Skeletal muscle tissue (tissue), 4 donors: Measurements from ENCODE around the gene STXBP2. TPM values are rescaled to one million over a fixed set of nuclear protein-coding genes. Genes with fewer than 3 reads are reported as not detected.

Experiments
- H3K27ac ChIP-seq: one replicate; pipeline ENCODE4 v1.7.0; 2013; ENCODE audit warnings: mild to moderate bottlenecking, low read depth, low read length, inconsistent platforms
- H3K27me3 ChIP-seq, 3 donors: one replicate each; pipeline ENCODE4 v1.7.0; 2013; ENCODE audit warnings: low read length in 3 of 3; ENCODE audit not compliant: control insufficient read depth in 3 of 3, insufficient read depth in 3 of 3
- H3K36me3 ChIP-seq, 3 donors: one replicate each; pipeline ENCODE4 v1.7.0; 2013; ENCODE audit warnings: low read length in 3 of 3; ENCODE audit not compliant: control insufficient read depth in 3 of 3, insufficient read depth in 3 of 3
- H3K4me1 ChIP-seq, 3 donors: one replicate each; pipeline ENCODE4 v1.7.0; 2013; ENCODE audit warnings: low read length in 3 of 3, mild to moderate bottlenecking in 3 of 3; ENCODE audit not compliant: control insufficient read depth in 3 of 3, insufficient read depth in 3 of 3
- H3K4me3 ChIP-seq, 3 donors: one replicate each; pipeline ENCODE4 v1.7.0; 2013; ENCODE audit warnings: low read length in 3 of 3
- H3K9ac ChIP-seq, 3 donors: one replicate each; pipeline ENCODE4 v1.7.0; 2013; ENCODE audit warnings: low read length in 3 of 3, mild to moderate bottlenecking in 3 of 3, moderate library complexity in 2 of 3, low read depth in 1 of 3
- H3K9me3 ChIP-seq, 3 donors: one replicate each; pipeline ENCODE4 v1.7.0; 2013; ENCODE audit warnings: low read length in 3 of 3; ENCODE audit not compliant: control insufficient read depth in 3 of 3
- total RNA-seq: library from RNA; depleted of rRNA; stranded (reverse); fragments of >200 nt; gene quantifications from one replicate; pipeline ENCODE4 v1.2.3, GENCODE V29; 2014
- donor health status: Osteomylitis.

STXBP2 gene
- total RNA-seq, 1 donor from 2014 or later: 2.6 TPM

- H3K27me3 ChIP-seq: peaks cover 9 to 34% (median 18%) of the 10 kb centered on the region in 3 donors
- H3K27ac ChIP-seq: no peak overlapping the region
- H3K9me3 ChIP-seq: no peaks in the 10 kb centered on the region
- peaks cover 15 to 29% (median 20%) of the 10 kb centered on the region in 3 donors for H3K4me1 ChIP-seq
- peaks cover 6 to 8% (median 6%) of the 10 kb centered on the region in 3 donors for H3K36me3 ChIP-seq
- H3K4me3 ChIP-seq: no peak overlapping the region
- H3K9ac ChIP-seq: no peak overlapping the region
Measured at GRCh38 chr19:7677669-7678311, 40.9 kb downstream of the STXBP2 start.

GRCh38 chr19:7678971-7679751 lies 42.3 kb downstream of the STXBP2 start:
- H3K27ac ChIP-seq: no peak overlapping the region

GRCh38 chr19:7679771-7680605 lies 43.1 kb downstream of the STXBP2 start:
- Histone ChIP-seq H3K9ac (peak overlapping the region in 2 of 3 donors; percentile 40 to 94), H3K4me1 (peaks cover 15 to 29% (median 20%) of the 10 kb centered on the region in 3 donors), H3K4me3 (peak overlapping the region; percentile 75 to 88 (median 88)), H3K9me3 (no peaks in the 10 kb centered on the region), H3K27ac (peak overlapping the region; percentile 84), H3K36me3 (peaks cover 7 to 13% (median 10%) of the 10 kb centered on the region in 3 donors), H3K27me3 (peaks cover 9 to 28% (median 14%) of the 10 kb centered on the region in 3 donors)

More at GRCh38 chr19:7678971-7679751, 42.3 kb downstream of the STXBP2 start:
- Histone ChIP-seq H3K27me3 (peaks cover 9 to 28% (median 14%) of the 10 kb centered on the region in 3 donors), H3K9me3 (no peaks in the 10 kb centered on the region), H3K9ac (no peak overlapping the region), H3K36me3 (peaks cover 7 to 13% (median 10%) of the 10 kb centered on the region in 3 donors), H3K4me1 (peaks cover 15 to 29% (median 20%) of the 10 kb centered on the region in 3 donors), H3K4me3 (peak overlapping the region in 1 of 3 donors; percentile 29)

DNA sequence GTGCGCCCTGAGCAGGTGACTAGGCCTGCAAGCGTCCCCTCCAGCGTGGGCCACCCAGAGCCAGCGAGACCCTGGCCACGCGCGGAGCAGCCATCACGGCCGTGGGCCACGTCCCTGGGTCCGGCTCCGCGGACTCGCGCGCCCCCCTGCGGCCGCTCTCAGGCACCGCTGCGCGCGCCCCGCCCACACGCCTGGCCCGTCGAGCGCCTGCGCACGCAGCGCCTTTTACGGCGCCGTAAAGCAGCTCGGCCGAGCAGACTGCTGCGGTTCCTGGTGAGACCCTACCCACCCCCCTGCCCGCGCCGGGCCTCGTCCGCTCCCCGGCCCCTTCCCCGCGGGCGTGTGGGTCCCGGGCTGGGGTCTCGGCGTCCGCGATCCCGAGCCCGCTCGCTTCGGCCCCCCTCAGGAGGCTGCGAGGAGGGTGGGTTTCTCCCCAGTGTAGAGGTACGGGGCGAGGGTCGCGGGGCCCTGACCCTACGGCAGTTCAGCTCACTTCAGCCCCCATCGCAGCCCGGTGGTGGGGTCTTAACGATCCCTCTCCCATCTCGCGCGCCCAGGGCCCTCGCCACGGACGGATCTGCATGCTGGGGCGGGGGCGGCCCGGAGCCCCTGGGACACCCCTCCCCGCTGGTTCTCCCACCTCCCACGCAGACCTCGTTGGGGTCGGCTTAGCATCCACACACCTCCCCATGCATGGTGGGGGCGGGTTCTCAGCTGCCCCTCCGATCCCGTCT lies 43.9 kb downstream of the STXBP2 start, which contains the start of gene TRAPPC5:
TSS of gene TRAPPC5 (plus strand) at position 228 of the 734 bp plus-strand sequence. CDS start 1,421 bp downstream, outside the sequence.
- Histone ChIP-seq H3K27ac (peak within 1 kb of the TSS; percentile 84), H3K4me3 (peak within 1 kb of the TSS; percentile 75 to 88 (median 88)), H3K27me3 (peaks cover 8 to 27% (median 14%) of the 10 kb centered on the region in 3 donors), H3K36me3 (peaks cover 7 to 13% (median 10%) of the 10 kb centered on the region in 3 donors), H3K4me1 (peaks cover 15 to 29% (median 20%) of the 10 kb centered on the region in 3 donors), H3K9me3 (no peaks in the 10 kb centered on the region), H3K9ac (peak within 1 kb of the TSS; percentile 89 to 97 (median 94))

DNA sequence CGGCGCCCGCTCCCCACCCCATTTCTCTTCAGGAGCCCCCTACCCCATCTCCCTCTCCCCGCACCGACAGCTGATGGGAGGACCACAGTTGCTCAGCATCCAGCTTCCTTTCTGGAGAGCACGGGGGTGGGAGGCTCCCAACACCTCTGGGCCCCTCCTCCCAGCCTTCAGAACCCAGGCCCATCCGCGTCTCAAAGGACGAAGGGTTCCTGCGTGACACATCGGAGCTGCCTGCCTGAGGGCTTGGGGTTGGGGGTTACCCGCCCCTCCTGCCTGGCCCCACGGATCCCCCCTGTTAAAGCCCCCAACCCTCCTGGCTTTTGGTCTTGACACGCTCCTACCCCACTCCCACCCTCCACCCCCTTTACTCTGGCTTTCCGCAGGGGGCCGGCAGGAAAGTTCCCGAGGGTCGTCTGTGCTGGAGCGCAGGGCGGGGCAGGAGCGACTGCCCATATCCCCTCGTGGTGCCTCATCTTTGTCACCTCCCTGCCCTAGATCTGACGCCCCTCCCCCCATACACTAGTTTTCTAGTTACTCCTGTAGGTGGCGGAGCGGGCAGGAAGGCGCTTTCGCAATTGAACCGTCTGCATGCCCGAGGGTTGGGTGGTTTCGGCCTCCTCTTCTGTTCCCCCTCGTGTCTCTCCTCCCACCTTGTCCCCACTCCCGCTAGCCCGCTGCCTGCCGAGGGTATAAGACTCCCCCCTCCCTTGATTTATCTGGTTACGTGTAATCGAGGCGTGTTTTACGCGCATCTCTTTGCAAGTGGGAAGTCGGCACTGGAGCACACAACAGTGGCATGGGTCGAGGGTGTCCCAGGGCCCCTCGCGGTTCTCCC lies 44.6 kb downstream of the STXBP2 start:
- Histone ChIP-seq H3K9me3 (no peaks in the 10 kb centered on the region), H3K27ac (peak overlapping the region; percentile 84), H3K4me3 (peak overlapping the region; percentile 75 to 88 (median 88)), H3K9ac (peak overlapping the region; percentile 89 to 97 (median 94)), H3K27me3 (peaks cover 6 to 22% (median 11%) of the 10 kb centered on the region in 3 donors), H3K36me3 (peaks cover 7 to 13% (median 10%) of the 10 kb centered on the region in 3 donors), H3K4me1 (peaks cover 15 to 29% (median 20%) of the 10 kb centered on the region in 3 donors)

GRCh38 chr19:7682175-7682855 lies 45.4 kb downstream of the STXBP2 start:
- Histone ChIP-seq H3K4me1 (peaks cover 15 to 29% (median 20%) of the 10 kb centered on the region in 3 donors), H3K27ac (no peak overlapping the region), H3K27me3 (peaks cover 6 to 18% (median 7%) of the 10 kb centered on the region in 3 donors), H3K9ac (peak overlapping the region; percentile 89 to 97 (median 94)), H3K4me3 (peak overlapping the region; percentile 75 to 88 (median 88)), H3K9me3 (no peaks in the 10 kb centered on the region), H3K36me3 (peaks cover 7 to 13% (median 10%) of the 10 kb centered on the region in 3 donors)

- Histone ChIP-seq H3K4me1 (peaks cover 9 to 13% (median 10%) of the 10 kb centered on the region in 3 donors), H3K27me3 (peaks cover 5 to 18% (median 10%) of the 10 kb centered on the region in 3 donors), H3K9ac (no peak overlapping the region), H3K27ac (no peak overlapping the region), H3K9me3 (no peaks in the 10 kb centered on the region), H3K4me3 (no peak overlapping the region), H3K36me3 (peaks cover 7 to 13% (median 10%) of the 10 kb centered on the region in 3 donors)
Measured at GRCh38 chr19:7685546-7686445, 48.9 kb downstream of the STXBP2 start.
